Measurements from ENCODE around the gene ELK4. TPM values are rescaled to one million over a fixed set of nuclear protein-coding genes. Genes with fewer than 3 reads are reported as not detected.
A peak's percentile ranks its signal among the peaks of the same experiment; 100 is the strongest.

ELK4 gene
- 10 to 100 TPM; 72.9 to 76.4 TPM for total RNA-seq

- H3K27ac Mint-ChIP-seq = peak within 1 kb of the TSS; percentile 94
- peak within 1 kb of the TSS; percentile 87 for H3K4me3 Mint-ChIP-seq
- peak; percentile 87 for ATAC-seq (replicated peaks)
- H3K36me3 Mint-ChIP-seq (ENCODE audit: low read depth) = peaks cover 31% of the 10 kb centered on the region
- H3K9me3 Mint-ChIP-seq = no peaks in the 10 kb centered on the region
- no peaks in the 10 kb centered on the region for H3K27me3 Mint-ChIP-seq
- peaks cover 4% of the 10 kb centered on the region for H3K4me1 Mint-ChIP-seq
Measured at GRCh38 chr1:205631768-205632668, at the start of gene ELK4. Gene ELK4, minus strand, starts transcription at chr1:205632011. Its CDS starts 8,129 bp downstream, at chr1:205623882.

GRCh38 chr1:205681364-205681763, 49.6 kb upstream of the ELK4 start:
- no peak overlapping the region for H3K27ac Mint-ChIP-seq
- H3K36me3 Mint-ChIP-seq (ENCODE audit: low read depth) = no peaks in the 10 kb centered on the region
- ATAC-seq (replicated peaks) = no peak
- peaks cover 4% of the 10 kb centered on the region for H3K4me1 Mint-ChIP-seq
- peaks cover 13% of the 10 kb centered on the region for H3K27me3 Mint-ChIP-seq
- H3K4me3 Mint-ChIP-seq = peak overlapping the region; percentile 76
- no peaks in the 10 kb centered on the region for H3K9me3 Mint-ChIP-seq

- Mint-ChIP-seq H3K27me3 (peaks cover 20% of the 10 kb centered on the region), H3K4me1 (peaks cover 4% of the 10 kb centered on the region), H3K36me3 (ENCODE audit: low read depth) (no peaks in the 10 kb centered on the region), H3K4me3 (peak within 1 kb of the TSS; percentile 76), H3K27ac (no peak within 1 kb of the TSS), H3K9me3 (no peaks in the 10 kb centered on the region)
- peak; percentile 84 for ATAC-seq (replicated peaks)
Measured at GRCh38 chr1:205680073-205680851, 48.5 kb upstream of the ELK4 start, which contains the start of gene SLC45A3. Gene SLC45A3, minus strand, starts transcription at chr1:205680509. Its CDS starts 15,853 bp downstream, at chr1:205664656.

- Mint-ChIP-seq H3K4me3 (peak overlapping the region; percentile 71), H3K9me3 (no peaks in the 10 kb centered on the region), H3K4me1 (peaks cover 4% of the 10 kb centered on the region), H3K27ac (no peak overlapping the region), H3K36me3 (ENCODE audit: low read depth) (no peaks in the 10 kb centered on the region), H3K27me3 (peaks cover 23% of the 10 kb centered on the region)
- ATAC-seq (replicated peaks) = no peak
Measured at GRCh38 chr1:205678286-205679111, 46.7 kb upstream of the ELK4 start.

GRCh38 chr1:205677167-205677566, 45.4 kb upstream of the ELK4 start:
- Mint-ChIP-seq H3K4me3 (no peak overlapping the region), H3K36me3 (ENCODE audit: low read depth) (no peaks in the 10 kb centered on the region), H3K27ac (no peak overlapping the region), H3K4me1 (peaks cover 4% of the 10 kb centered on the region), H3K9me3 (no peaks in the 10 kb centered on the region), H3K27me3 (peaks cover 23% of the 10 kb centered on the region)
- ATAC-seq (replicated peaks) = no peak

- no peak overlapping the region for H3K4me3 Mint-ChIP-seq
- no peak for ATAC-seq (replicated peaks)
- H3K27me3 Mint-ChIP-seq = peaks cover 23% of the 10 kb centered on the region
- H3K9me3 Mint-ChIP-seq = no peaks in the 10 kb centered on the region
- H3K36me3 Mint-ChIP-seq (ENCODE audit: low read depth) = no peaks in the 10 kb centered on the region
- H3K4me1 Mint-ChIP-seq = peaks cover 4% of the 10 kb centered on the region
- H3K27ac Mint-ChIP-seq = no peak overlapping the region
Measured at GRCh38 chr1:205676597-205676996, 44.8 kb upstream of the ELK4 start.

GRCh38 chr1:205676002-205676401, 44.2 kb upstream of the ELK4 start:
- H3K36me3 Mint-ChIP-seq (ENCODE audit: low read depth) = no peaks in the 10 kb centered on the region
- H3K27ac Mint-ChIP-seq = no peak overlapping the region
- ATAC-seq (replicated peaks) = no peak
- peaks cover 4% of the 10 kb centered on the region for H3K4me1 Mint-ChIP-seq
- H3K9me3 Mint-ChIP-seq = no peaks in the 10 kb centered on the region
- peaks cover 20% of the 10 kb centered on the region for H3K27me3 Mint-ChIP-seq
- H3K4me3 Mint-ChIP-seq = no peak overlapping the region

- Mint-ChIP-seq H3K4me1 (no peaks in the 10 kb centered on the region), H3K4me3 (no peak overlapping the region), H3K9me3 (no peaks in the 10 kb centered on the region), H3K27ac (no peak overlapping the region), H3K36me3 (ENCODE audit: low read depth) (no peaks in the 10 kb centered on the region), H3K27me3 (peaks cover 16% of the 10 kb centered on the region)
- no peak for ATAC-seq (replicated peaks)
Measured at GRCh38 chr1:205675247-205675646, 43.4 kb upstream of the ELK4 start.

GRCh38 chr1:205672970-205673369, 41.2 kb upstream of the ELK4 start:
- Mint-ChIP-seq H3K9me3 (no peaks in the 10 kb centered on the region), H3K36me3 (ENCODE audit: low read depth) (no peaks in the 10 kb centered on the region), H3K27ac (no peak overlapping the region), H3K27me3 (peaks cover 22% of the 10 kb centered on the region), H3K4me1 (no peaks in the 10 kb centered on the region), H3K4me3 (no peak overlapping the region)
- no peak for ATAC-seq (replicated peaks)

GRCh38 chr1:205672395-205672889, 40.6 kb upstream of the ELK4 start:
- no peak overlapping the region for H3K4me3 Mint-ChIP-seq
- no peaks in the 10 kb centered on the region for H3K9me3 Mint-ChIP-seq
- H3K27me3 Mint-ChIP-seq = peaks cover 22% of the 10 kb centered on the region
- no peak for ATAC-seq (replicated peaks)
- H3K27ac Mint-ChIP-seq = no peak overlapping the region
- no peaks in the 10 kb centered on the region for H3K36me3 Mint-ChIP-seq (ENCODE audit: low read depth)
- no peaks in the 10 kb centered on the region for H3K4me1 Mint-ChIP-seq

- H3K36me3 Mint-ChIP-seq (ENCODE audit: low read depth) = no peaks in the 10 kb centered on the region
- H3K27ac Mint-ChIP-seq = no peak overlapping the region
- H3K4me1 Mint-ChIP-seq = no peaks in the 10 kb centered on the region
- no peak for ATAC-seq (replicated peaks)
- H3K4me3 Mint-ChIP-seq = no peak overlapping the region
- H3K27me3 Mint-ChIP-seq = peaks cover 14% of the 10 kb centered on the region
- no peaks in the 10 kb centered on the region for H3K9me3 Mint-ChIP-seq
Measured at GRCh38 chr1:205670611-205671430, 39.0 kb upstream of the ELK4 start.

- H3K9me3 Mint-ChIP-seq = no peaks in the 10 kb centered on the region
- ATAC-seq (replicated peaks) = no peak
- peaks cover 8% of the 10 kb centered on the region for H3K27me3 Mint-ChIP-seq
- no peak overlapping the region for H3K27ac Mint-ChIP-seq
- H3K4me1 Mint-ChIP-seq = no peaks in the 10 kb centered on the region
- no peak overlapping the region for H3K4me3 Mint-ChIP-seq
- H3K36me3 Mint-ChIP-seq (ENCODE audit: low read depth) = no peaks in the 10 kb centered on the region
Measured at GRCh38 chr1:205670150-205670446, 38.3 kb upstream of the ELK4 start.

- no peak overlapping the region for H3K4me3 Mint-ChIP-seq
- ATAC-seq (replicated peaks) = no peak
- H3K27ac Mint-ChIP-seq = no peak overlapping the region
- no peaks in the 10 kb centered on the region for H3K36me3 Mint-ChIP-seq (ENCODE audit: low read depth)
- H3K27me3 Mint-ChIP-seq = peaks cover 6% of the 10 kb centered on the region
- no peaks in the 10 kb centered on the region for H3K4me1 Mint-ChIP-seq
- H3K9me3 Mint-ChIP-seq = no peaks in the 10 kb centered on the region
Measured at GRCh38 chr1:205669341-205670149, 37.7 kb upstream of the ELK4 start.

All from activated T-helper 17 cell treated with anti-CD3 and anti-CD28 coated beads, Interleukin-2, amount 50 U/mL, for 72 hours (primary cell).